Central memory CD8-positive, alpha-beta T cell (primary cell): ENCODE data around the gene DENND6B.
"Not testable (repeated sequence)": the region's sequence is repeated elsewhere in the genome, so short reads cannot be mapped to it uniquely, and the experiment has no call there.

Experiments
- ATAC-seq: fragments of 150-1000 bp; cut with Tn5 transposase; replicated peaks from 2 replicates; pipeline ENCODE4 v1.10.0; 2022; ENCODE audit warnings: mild to moderate bottlenecking, moderate FRiP score, moderate number of reproducible peaks; ENCODE audit not compliant: poor library complexity, severe bottlenecking; ENCODE audit errors: extremely low read depth
- DNase-seq, 2 donors: peaks; one replicate each; pipeline ENCODE4 v3.0.0; 2021; ENCODE audit warnings: low spot score in 2 of 2
- H3K27ac Mint-ChIP-seq: one replicate; pipeline ENCODE4 v1.8.0; 2022; ENCODE audit warnings: low read depth, mild to moderate bottlenecking, moderate library complexity, mixed read lengths
- H3K27me3 Mint-ChIP-seq: one replicate; pipeline ENCODE4 v1.8.0; 2022; ENCODE audit warnings: mixed read lengths
- H3K36me3 Mint-ChIP-seq: one replicate; pipeline ENCODE4 v1.8.0; 2022; ENCODE audit warnings: mild to moderate bottlenecking, moderate library complexity, mixed read lengths; ENCODE audit not compliant: insufficient read depth
- H3K4me1 Mint-ChIP-seq: one replicate; pipeline ENCODE4 v1.8.0; 2022; ENCODE audit warnings: mixed read lengths
- H3K4me3 Mint-ChIP-seq: one replicate; pipeline ENCODE4 v1.8.0; 2022; ENCODE audit warnings: mild to moderate bottlenecking, moderate library complexity, mixed read lengths
- H3K9me3 Mint-ChIP-seq: one replicate; pipeline ENCODE4 v1.8.0; 2022; ENCODE audit warnings: mixed read lengths

Gene DENND6B

DNA sequence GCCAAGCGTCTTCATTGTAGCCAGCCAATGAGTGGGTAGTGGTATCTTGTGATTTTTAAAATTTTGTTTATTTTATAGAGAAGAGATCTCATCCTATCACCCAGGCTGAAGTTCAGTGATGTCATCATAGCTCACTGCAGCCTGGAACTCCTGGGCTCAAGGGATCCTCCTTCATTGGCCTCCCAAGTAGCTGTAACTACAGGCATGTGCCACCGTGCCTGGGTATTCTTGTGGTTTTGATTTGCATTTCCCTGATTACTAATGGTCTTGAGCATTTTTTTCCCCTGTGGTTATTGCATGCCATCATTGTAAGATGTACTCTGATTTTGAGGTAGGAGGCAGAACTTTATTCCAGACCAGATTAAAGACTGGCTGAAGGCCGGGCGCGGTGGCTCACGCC, 2.4 kb upstream of the DENND6B start:
- Mint-ChIP-seq H3K4me3 (no peak overlapping the region), H3K27me3 (no peaks in the 10 kb centered on the region), H3K4me1 (peaks cover 9% of the 10 kb centered on the region), H3K27ac (no peak overlapping the region), H3K9me3 (no peaks in the 10 kb centered on the region), H3K36me3 (peaks cover 2% of the 10 kb centered on the region)
- DNase-seq (no peak), ATAC-seq (no peak)

DNA sequence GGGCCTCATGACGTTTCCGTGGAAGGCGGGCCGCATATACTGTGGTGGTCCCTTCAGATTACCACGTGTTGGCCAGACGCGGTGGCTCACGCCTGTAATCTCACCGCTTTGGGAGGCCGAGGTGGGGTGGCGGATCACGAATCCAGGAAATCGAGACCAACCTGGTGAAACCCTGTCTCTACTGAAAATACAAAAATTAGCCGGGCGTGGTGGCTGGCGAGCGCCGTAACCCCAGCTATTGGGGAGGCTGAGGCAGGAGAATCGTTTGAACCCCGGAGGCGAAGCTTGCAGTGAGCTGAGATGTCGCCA, 853 bp upstream of the DENND6B start:
- no peak for ATAC-seq
- Mint-ChIP-seq H3K27me3 (no peaks in the 10 kb centered on the region), H3K36me3 (peaks cover 2% of the 10 kb centered on the region), H3K9me3 (no peaks in the 10 kb centered on the region), H3K4me3 (peak overlapping the region; percentile 76), H3K27ac (no peak overlapping the region), H3K4me1 (peaks cover 9% of the 10 kb centered on the region)
- DNase-seq = no peak

DNA sequence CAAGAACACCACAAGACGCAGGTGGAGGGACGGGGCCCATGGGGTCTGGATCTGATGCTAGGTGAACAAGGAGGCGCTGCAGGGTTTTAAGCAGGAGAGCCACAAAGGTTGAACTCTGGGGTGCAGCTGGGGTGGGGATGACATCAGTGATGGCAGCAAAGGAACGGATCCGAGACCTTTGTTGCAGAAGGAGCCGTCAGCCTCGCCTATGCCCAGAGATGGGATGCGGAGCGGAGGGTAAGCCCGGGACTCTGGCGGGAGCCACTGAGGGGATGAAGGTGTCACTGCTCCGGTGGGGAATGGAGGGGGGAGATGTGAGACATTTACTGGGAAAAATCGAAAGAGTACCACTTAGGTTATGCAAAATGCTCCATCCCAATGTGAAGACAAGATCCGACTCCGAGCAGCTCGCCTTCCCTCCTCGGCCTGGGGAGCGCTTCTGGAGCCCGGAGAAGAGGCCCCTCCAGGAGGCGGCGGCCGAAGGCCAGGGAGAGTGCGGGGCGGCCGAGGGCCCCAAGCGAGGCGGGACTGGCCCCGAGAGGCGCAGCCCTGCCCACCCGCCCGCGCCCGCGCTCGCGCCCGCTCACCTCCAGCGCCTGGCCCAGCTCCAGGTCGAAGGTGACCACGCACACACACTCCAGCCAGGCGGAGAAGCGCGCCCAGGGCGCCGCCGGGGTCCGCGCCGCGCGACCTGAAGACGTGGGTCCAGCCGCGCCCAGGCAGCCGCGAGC, 422 bp downstream of the DENND6B start:
- Mint-ChIP-seq H3K27ac (peak overlapping the region; percentile 80), H3K36me3 (peaks cover 2% of the 10 kb centered on the region)

DNA sequence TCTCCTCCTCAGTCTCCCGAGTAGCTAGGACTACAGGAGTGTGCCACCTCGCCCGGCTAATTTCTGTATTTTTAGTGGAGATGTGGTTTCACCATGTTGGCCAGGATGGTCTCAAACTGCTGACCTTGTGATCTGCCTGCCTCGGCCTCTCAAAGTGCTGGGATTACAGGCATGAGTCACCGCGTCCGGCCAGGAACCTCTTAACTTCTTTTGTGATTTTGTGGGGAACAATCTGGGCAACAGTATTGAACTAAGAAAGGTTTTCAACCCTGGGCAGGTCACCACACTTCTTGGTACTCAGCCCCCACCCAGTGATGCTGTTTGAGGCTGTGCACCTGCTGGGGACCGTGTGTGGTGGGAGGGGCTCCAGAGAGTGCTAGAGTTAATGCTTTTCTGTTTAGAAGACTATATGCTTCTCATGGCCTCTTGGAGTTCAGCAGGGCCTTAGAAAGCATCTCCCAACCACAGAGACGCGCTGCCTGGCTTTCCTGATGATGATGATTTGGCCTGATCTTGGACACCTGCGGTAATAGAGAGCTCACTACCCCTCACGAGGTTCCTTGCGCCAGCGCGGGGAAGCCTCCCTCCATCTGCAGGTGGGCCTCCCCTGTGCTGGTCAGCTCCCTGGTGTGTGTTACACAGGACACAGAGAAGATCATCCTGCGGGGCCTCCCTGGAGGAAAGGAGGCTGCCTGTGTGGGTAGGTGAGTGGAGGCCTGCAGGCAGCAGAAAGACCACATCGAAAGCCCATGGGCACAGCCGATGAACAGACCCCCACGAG, 1.2 kb downstream of the DENND6B start:
- no peak for DNase-seq
- no peak for ATAC-seq
- no peaks in the 10 kb centered on the region for H3K9me3 Mint-ChIP-seq
- peaks cover 9% of the 10 kb centered on the region for H3K4me1 Mint-ChIP-seq
- H3K27ac Mint-ChIP-seq = peak overlapping the region; percentile 80
- H3K36me3 Mint-ChIP-seq = peaks cover 2% of the 10 kb centered on the region
- no peaks in the 10 kb centered on the region for H3K27me3 Mint-ChIP-seq
- H3K4me3 Mint-ChIP-seq = peak overlapping the region; percentile 81

More for the DNA sequence above, 422 bp downstream of the DENND6B start:
- DNase-seq (no peak), ATAC-seq (no peak)
- H3K4me3 Mint-ChIP-seq = peak overlapping the region; percentile 81
- H3K4me1 Mint-ChIP-seq = peaks cover 9% of the 10 kb centered on the region
- H3K27me3 Mint-ChIP-seq = no peaks in the 10 kb centered on the region
- no peaks in the 10 kb centered on the region for H3K9me3 Mint-ChIP-seq

DNA sequence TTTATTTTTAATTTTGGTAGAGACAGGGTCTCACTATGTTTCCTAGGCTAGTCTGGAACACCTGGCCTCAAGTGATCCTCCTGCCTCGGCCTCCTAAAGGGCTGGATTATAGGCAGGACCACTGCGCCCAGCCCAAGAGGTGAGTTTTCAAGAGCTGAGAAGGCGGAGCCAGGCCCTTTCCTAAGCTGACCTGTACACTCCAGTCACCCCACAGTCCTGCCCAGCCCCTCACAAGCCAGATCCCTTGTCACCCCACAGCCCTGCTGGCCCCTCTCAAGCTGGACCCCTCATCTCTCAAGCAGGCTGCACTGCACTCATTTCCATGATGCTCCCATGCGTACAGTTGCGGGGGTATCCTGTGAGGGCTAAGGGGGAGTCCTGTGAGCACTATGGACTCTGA, 2.9 kb downstream of the DENND6B start:
- no peak for ATAC-seq
- Mint-ChIP-seq H3K4me3 (no peak overlapping the region), H3K9me3 (no peaks in the 10 kb centered on the region), H3K4me1 (peaks cover 9% of the 10 kb centered on the region), H3K36me3 (peaks cover 2% of the 10 kb centered on the region), H3K27ac (no peak overlapping the region), H3K27me3 (no peaks in the 10 kb centered on the region)
- DNase-seq = no peak

DNA sequence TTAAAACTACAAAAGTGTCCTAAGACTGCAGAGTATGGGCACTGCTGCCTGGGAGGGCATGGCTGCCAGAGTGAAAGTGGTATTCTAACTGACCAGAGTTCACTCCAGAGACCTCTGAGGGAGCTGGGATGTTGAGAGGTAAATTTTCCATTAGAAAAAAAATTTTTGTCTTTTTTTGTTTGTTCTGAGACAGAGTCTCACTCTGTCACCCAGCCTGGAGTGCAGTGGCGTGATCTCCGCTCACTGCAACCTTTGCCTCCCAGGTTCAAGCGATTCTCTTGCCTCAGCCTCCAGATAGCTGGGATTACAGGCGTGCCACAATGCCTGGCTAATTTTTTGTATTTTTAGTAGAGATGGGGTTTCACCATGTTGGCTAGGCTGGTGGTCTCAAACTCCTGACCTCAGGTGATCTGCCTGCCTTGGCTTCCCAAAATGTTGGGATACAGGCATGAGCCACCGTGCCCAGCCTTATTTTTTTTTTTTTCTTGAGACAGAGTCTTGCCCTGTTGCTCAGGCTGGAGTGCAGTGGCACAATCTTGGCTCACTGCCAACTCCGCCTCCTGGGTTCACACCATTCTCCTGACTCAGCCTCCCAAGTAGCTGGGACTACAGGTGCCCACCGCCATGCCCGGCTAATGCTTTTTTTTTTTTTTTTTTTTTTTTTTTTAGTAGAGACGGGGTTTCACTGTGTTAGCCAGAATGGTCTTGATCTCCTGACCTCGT, 4.3 kb downstream of the DENND6B start:
- ATAC-seq, DNase-seq, H3K4me3 Mint-ChIP-seq, H3K27ac Mint-ChIP-seq, H3K9me3 Mint-ChIP-seq, H3K36me3 Mint-ChIP-seq, H3K27me3 Mint-ChIP-seq, H3K4me1 Mint-ChIP-seq: not testable (repeated sequence)

DNA sequence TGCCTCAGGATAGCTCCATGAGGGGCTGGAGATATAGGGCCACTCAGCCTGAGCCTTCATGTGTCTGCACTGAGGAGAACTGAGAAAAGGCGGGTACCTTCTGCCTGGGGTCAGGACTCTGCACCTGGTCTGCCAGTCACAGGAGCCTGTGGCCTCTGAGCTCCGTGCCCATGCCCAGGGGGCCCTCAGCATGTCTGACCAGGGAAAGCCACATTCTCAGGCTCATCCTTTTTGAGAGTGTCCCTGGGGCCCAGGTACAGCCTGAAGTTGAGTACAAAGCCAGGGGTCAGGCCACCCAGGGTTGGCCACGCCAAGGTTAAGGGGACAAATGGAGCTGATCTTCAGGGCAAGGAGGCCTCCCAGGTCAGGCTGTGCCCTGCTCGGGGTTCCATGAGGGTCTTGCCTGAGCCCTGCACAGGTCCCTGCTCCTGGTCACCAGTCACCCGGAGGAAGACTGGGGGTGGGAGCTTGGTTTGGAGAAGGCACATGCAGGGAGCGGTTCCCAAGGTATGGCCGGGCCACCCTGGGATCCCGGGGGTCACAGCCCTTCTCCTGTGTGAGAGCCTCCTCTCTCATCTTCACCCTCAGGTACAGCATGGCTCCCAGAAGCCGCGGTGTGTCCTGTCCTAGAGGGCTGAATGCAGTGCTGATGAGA, 6.0 kb downstream of the DENND6B start:
- Mint-ChIP-seq H3K27me3 (no peaks in the 10 kb centered on the region), H3K4me1 (peaks cover 2% of the 10 kb centered on the region), H3K27ac (no peak overlapping the region), H3K4me3 (no peak overlapping the region), H3K9me3 (no peaks in the 10 kb centered on the region), H3K36me3 (peaks cover 2% of the 10 kb centered on the region)
- DNase-seq (no peak), ATAC-seq (no peak)

DNA sequence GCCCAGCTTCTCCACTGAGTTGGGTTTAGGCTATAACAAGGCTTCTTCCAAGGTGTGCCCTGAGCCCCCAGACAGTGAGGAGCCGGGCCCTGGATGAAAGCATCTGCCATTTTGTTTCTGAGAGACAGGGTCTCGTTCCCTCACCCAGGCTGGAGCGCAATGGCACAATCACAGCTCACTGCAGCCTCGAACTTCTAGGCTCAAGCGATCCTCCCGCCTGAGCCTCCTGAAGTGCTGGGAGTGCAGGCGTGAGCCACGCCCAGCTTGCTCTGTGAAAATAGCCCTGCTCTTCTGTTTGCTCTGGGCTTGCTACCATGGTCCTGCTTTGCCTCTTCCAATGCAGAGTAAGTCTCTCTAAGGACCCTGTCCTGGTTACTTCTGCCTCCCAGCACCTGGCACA, 6.7 kb downstream of the DENND6B start:
- no peak overlapping the region for H3K27ac Mint-ChIP-seq
- ATAC-seq = no peak
- peaks cover 2% of the 10 kb centered on the region for H3K36me3 Mint-ChIP-seq
- H3K4me1 Mint-ChIP-seq = peaks cover 5% of the 10 kb centered on the region
- no peak overlapping the region for H3K4me3 Mint-ChIP-seq
- no peaks in the 10 kb centered on the region for H3K9me3 Mint-ChIP-seq
- no peaks in the 10 kb centered on the region for H3K27me3 Mint-ChIP-seq
- no peak for DNase-seq

DNA sequence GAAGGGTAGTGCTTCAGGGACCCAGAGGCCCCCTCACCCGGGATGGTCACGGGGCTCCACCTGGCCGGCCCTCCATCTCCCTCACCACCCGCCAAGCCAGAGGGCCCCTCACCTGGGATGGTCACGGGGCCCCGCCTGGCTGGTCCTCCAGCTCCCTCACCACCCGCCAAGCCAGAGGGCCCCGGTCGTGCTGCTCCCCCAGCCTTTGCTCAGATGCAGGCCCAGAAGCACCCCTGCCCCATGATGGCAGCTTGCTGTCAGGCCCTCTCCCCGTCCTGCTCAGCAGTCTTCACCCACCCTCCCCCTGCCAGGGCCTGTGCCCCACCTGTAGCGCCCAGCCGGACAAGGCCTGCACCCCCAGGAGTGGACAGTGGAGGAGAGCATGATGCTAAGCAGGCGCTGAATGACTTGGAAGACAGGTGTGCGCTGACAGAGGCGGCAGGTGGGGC, 7.3 kb downstream of the DENND6B start:
- DNase-seq = no peak
- Mint-ChIP-seq H3K9me3 (no peaks in the 10 kb centered on the region), H3K4me1 (peaks cover 11% of the 10 kb centered on the region), H3K36me3 (peaks cover 2% of the 10 kb centered on the region), H3K4me3 (no peak overlapping the region), H3K27ac (no peak overlapping the region), H3K27me3 (no peaks in the 10 kb centered on the region)
- ATAC-seq = no peak

DNA sequence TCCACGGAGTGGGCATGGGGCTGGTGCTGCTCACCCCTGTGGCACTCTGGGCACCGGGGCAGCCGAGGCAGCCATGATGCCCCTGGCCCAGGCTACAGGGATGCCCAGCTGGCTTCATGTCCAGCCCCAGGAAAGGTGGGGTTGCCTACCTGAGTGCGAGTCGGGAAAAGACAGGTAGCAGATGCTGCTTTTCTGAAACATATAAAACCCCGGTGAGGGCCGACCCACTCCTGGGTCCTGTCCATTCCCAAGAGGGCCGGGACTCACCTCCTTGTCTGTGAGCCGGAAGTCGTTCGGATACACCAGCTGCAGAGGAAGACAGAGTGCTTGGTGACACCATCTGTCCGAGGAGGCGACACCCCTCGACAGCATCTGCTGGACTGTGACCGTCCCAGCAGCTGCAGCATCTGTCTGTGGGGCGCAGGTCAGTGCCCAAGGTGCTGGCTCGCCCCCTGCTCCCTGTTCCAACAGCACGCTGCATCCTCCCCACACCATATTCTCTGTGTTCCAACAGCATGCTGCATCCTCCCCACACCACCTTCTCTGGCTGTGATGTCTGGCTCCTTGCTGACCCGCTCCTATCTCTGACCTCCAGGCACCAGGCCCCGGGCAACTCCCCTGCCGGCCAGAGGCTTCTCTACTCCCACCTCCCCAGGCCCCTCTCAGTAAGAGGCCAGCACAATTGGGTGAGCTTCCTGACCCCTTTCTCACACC, 8.0 kb downstream of the DENND6B start:
- no peak for DNase-seq
- peaks cover 4% of the 10 kb centered on the region for H3K36me3 Mint-ChIP-seq
- H3K4me3 Mint-ChIP-seq = no peak overlapping the region
- H3K27ac Mint-ChIP-seq = no peak overlapping the region
- peaks cover 17% of the 10 kb centered on the region for H3K4me1 Mint-ChIP-seq
- no peak for ATAC-seq
- H3K27me3 Mint-ChIP-seq = no peaks in the 10 kb centered on the region
- no peaks in the 10 kb centered on the region for H3K9me3 Mint-ChIP-seq

DNA sequence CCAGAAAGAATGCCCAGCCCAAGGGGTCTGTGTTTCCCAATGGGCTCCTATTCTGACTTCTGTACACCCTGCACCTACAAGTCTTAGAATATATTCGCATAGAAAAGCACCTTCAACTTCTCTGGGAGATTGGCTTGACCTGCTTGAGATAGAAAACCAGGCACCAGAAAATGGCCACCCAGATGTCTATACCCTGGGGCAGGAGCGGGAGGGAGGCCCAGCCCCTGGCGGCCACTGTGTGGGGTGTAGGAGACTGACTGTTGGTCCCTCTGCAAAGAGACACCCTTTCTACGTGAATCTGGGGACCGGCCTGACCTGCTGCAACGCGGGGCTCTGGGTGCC, 8.5 kb downstream of the DENND6B start:
- ATAC-seq (no peak), DNase-seq (no peak)
- Mint-ChIP-seq H3K27ac (no peak overlapping the region), H3K36me3 (peaks cover 4% of the 10 kb centered on the region), H3K4me3 (no peak overlapping the region), H3K27me3 (no peaks in the 10 kb centered on the region), H3K4me1 (peaks cover 17% of the 10 kb centered on the region), H3K9me3 (no peaks in the 10 kb centered on the region)

DNA sequence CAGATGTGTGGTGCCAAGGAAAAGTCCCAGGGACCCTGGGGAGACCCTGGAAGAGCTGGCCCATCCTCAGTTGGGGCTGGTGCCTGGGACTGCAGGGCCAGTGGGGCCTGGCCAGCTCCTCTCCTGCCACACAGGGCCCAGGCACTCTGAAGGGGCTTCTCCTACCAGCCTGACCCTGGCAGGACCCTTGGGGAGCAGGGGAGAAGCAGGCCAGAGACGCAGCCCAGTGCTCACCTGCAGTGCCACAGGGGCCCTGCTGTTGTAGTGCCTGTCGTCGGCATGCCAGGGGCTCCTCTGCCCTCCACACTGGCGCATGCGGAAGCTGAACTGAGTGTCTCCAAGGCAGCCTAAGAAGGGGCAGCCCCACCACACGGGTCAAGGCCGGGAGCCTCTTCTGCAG, 9.1 kb downstream of the DENND6B start:
- Mint-ChIP-seq H3K4me3 (no peak overlapping the region), H3K27ac (no peak overlapping the region), H3K36me3 (peaks cover 4% of the 10 kb centered on the region), H3K9me3 (no peaks in the 10 kb centered on the region), H3K27me3 (no peaks in the 10 kb centered on the region), H3K4me1 (peaks cover 17% of the 10 kb centered on the region)
- DNase-seq (no peak), ATAC-seq (no peak)
